Subcutaneous adipose tissue (tissue), 4 donors: ENCODE measurements around the gene MMP20. TPM values are rescaled to one million over a fixed set of nuclear protein-coding genes. Genes with fewer than 3 reads are reported as not detected.

Experiments
- total RNA-seq, 4 donors: library from RNA; depleted of rRNA; stranded (reverse); fragments of >200 nt; gene quantifications; one replicate each; pipeline ENCODE4 v1.1.0, GENCODE V29; 2016
- TF ChIP-seq, protein P1 (sequence below): fragments of 450-650 bp; IDR thresholded peaks from one replicate; pipeline ENCODE4 v1.5.1; 2016; ENCODE audit warnings: low read depth, mild to moderate bottlenecking, control low read depth, antibody characterized with exemption, moderate library complexity

Gene MMP20
- total RNA-seq, 4 donors from 2014 or later: not detected

- TF ChIP-seq, protein P1, sequence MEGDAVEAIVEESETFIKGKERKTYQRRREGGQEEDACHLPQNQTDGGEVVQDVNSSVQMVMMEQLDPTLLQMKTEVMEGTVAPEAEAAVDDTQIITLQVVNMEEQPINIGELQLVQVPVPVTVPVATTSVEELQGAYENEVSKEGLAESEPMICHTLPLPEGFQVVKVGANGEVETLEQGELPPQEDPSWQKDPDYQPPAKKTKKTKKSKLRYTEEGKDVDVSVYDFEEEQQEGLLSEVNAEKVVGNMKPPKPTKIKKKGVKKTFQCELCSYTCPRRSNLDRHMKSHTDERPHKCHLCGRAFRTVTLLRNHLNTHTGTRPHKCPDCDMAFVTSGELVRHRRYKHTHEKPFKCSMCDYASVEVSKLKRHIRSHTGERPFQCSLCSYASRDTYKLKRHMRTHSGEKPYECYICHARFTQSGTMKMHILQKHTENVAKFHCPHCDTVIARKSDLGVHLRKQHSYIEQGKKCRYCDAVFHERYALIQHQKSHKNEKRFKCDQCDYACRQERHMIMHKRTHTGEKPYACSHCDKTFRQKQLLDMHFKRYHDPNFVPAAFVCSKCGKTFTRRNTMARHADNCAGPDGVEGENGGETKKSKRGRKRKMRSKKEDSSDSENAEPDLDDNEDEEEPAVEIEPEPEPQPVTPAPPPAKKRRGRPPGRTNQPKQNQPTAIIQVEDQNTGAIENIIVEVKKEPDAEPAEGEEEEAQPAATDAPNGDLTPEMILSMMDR: no peak
These were observed 12.6 kb upstream of the MMP20 start for GRCh38 chr11:102637731-102638130.

- TF ChIP-seq, protein P1: no peak
These were observed 8.4 kb upstream of the MMP20 start for GRCh38 chr11:102633385-102634026.

GRCh38 chr11:102632026-102632425 is 6.9 kb upstream of the MMP20 start:
- TF ChIP-seq, protein P1: no peak

DNA sequence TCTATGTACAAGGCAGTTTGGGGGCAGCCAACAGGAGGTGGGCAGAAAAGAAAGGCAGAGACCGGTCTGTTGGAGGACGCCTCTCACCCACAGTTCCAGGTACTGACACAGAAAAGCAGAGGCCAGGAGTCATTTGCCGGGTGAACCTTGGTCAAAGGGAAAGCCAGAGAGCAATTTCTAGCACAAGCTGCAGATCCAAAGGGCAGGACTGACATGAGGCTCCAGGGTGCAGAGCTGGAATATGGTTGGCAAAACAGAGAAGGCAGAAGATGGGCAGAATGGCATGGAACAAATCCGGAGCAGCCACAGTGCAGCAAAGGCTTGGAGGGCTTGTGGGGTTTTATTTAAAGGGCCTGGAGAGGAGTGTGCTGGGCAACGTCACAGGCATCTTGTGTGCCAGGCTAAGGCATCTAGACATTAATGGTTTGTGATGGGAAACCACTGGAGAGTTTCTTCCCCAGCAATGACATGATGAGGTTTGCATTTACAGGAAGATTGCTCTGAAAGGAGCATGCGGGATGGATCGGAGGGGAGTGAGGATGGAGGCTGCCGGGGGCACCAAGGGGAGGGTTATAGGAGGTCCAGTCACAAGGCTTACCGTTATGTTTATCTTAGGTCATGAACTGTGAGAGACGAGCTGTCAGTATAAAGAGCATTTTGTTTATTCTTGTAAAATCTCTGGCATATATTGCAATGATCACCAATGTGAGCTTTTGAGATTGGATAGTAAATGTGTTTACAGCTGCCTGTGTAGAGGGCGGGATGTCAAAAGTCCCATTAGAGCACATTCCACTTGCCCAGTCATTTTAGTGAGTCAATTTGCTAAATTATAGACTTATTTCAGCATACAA is 5.7 kb upstream of the MMP20 start:
- TF ChIP-seq, protein P1: no peak

DNA sequence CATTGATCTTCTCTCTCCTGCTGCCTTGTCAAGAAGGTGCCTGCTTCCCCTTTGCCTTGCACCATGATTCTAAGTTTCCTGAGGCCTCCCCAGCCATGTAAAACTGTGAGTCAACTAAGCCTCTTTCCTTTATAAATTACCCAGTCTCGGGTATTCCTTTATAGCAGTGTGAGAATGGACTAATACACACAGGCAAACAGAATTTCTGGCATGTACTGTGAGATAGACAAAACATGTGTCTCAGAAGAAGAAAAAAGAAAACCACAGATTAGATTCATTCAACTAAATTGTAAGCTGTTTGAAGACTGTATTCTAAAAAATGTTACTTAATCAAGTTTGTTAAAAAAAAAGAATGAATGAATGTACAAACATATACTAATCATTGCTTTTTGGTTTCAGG is 1.5 kb upstream of the MMP20 start:
- TF ChIP-seq, protein P1: no peak

DNA sequence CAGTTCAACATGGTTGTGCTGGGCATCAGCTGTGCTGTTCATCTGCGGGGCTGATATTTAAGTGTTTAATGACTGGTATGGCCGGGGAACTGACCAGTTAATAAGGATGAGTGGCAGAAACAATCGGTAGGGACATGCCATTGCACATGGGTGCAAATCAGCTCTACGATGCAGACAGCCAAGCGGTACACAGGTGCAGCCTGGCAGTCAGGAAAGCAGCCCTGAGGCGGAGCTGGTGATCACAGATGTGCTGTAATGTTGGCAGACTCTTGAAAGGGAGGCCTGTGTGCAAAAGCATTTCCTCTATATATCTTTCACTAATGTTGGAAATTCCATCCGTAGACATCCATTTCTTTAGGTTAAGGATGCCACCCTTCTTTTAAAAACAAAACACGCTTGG is 1.1 kb downstream of the MMP20 start:
- TF ChIP-seq, protein P1: no peak

GRCh38 chr11:102623128-102623527 is 2.0 kb downstream of the MMP20 start:
- TF ChIP-seq, protein P1: no peak
